ENCODE results near the gene ZNF883. TPM values are rescaled to one million over a fixed set of nuclear protein-coding genes. Genes with fewer than 3 reads are reported as not detected.

The ZNF883 gene
- total and polyA plus RNA-seq, 2 of the 8 experiments (the other 6 are each of a cell fraction or from before 2014, with no cell fraction given) = 6.1 to 20.2 TPM

GRCh38 chr9:113056191-113057106 is 44.5 kb upstream of the ZNF883 start, which contains the start of gene ZFP37:
Gene ZFP37 (minus strand): TSS chr9:113056724. CDS start chr9:113056688, 36 bp downstream.
- H2BK20ac ChIP-seq (ENCODE audit: low read length) = 0 out of 2 replicates have a peak within 1 kb of the TSS, but pooled peaks have one; percentile 32
- peaks cover 10% of the 10 kb centered on the region for H3K23me2 ChIP-seq (ENCODE audit: low read depth, low read length)
- no peak within 1 kb of the TSS for H3K23ac ChIP-seq (ENCODE audit: insufficient read length)
- peak within 1 kb of the TSS; percentile 92 to 99 (median 96) for H3K4me3 ChIP-seq (ENCODE audit: extremely low read depth in 1 of 4, insufficient read depth in 2 of 4, low read depth in 3 of 4, low read length in 4 of 4)
- no peak within 1 kb of the TSS for H2AK5ac ChIP-seq (ENCODE audit: low read depth, low read length)
- peaks cover 23 to 33% (median 31%) of the 10 kb centered on the region in 4 experiments for H3K27me3 ChIP-seq (replicated peaks in 1 of 4; ENCODE audit: control insufficient read depth in 3 of 4, extremely low read depth in 1 of 4, insufficient read depth in 3 of 4, low read length in 3 of 4)
- peaks cover 9 to 25% of the 10 kb centered on the region in 2 experiments; a peak in 3 of 4 replicates for H3K9me3 ChIP-seq (ENCODE audit: insufficient read depth in 2 of 2, low read depth in 1 of 2, low read length in 1 of 2)
- H3K14ac ChIP-seq (ENCODE audit: insufficient read length) = no peak within 1 kb of the TSS
- H3K56ac ChIP-seq (replicated peaks; ENCODE audit: insufficient read length, low read depth, low read length) = no peak within 1 kb of the TSS
- peak within 1 kb of the TSS; percentile 27 for H4K5ac ChIP-seq (ENCODE audit: insufficient read length, low read depth, low read length)
- H2BK120ac ChIP-seq (replicated peaks; ENCODE audit: low read depth, low read length) = no peak within 1 kb of the TSS
- H3K4me1 ChIP-seq (replicated peaks in 1 of 4; ENCODE audit: control insufficient read depth in 3 of 4, insufficient read depth in 4 of 4, low read length in 3 of 4) = no peaks in the 10 kb centered on the region; a peak in 2 of 7 replicates
- peak within 1 kb of the TSS; percentile 96; the same call in 1 of the 2 replicates for H4K8ac ChIP-seq (ENCODE audit: extremely low read depth, insufficient read depth, low read length)
- peaks cover 0 to 3% (median 0%) of the 10 kb centered on the region in 4 experiments; a peak in 1 of 8 replicates for H3K36me3 ChIP-seq (ENCODE audit: control insufficient read depth in 2 of 4, insufficient read depth in 4 of 4, low read length in 3 of 4)
- peak within 1 kb of the TSS; percentile 74 to 99 for H3K4me2 ChIP-seq (ENCODE audit: insufficient read depth in 1 of 2, low read depth in 2 of 2, low read length in 2 of 2)
- POLR2A ChIA-PET (ENCODE audit: partially characterized antibody) = no interaction called here
- no peaks in the 10 kb centered on the region for H3K79me2 ChIP-seq (ENCODE audit: control insufficient read depth in 1 of 2, insufficient read depth in 2 of 2, low read length in 2 of 2)
- H3K18ac ChIP-seq (ENCODE audit: extremely low read depth, low read length) = peak within 1 kb of the TSS; percentile 88
- H2BK12ac ChIP-seq (ENCODE audit: low read depth, low read length) = no peak within 1 kb of the TSS
- H2BK15ac ChIP-seq (ENCODE audit: low read length) = peak within 1 kb of the TSS; percentile 61; the same call in 1 of the 2 replicates
- CTCF ChIA-PET (ENCODE audit: partially characterized antibody) = interaction anchor here (0.6 kb wide), 1 partner anchor 46 kb away, joined by 3 read pairs; no protein-coding TSS in a partner anchor
- no peaks in the 10 kb centered on the region for H3K79me1 ChIP-seq (ENCODE audit: low read depth, low read length)
- no peak within 1 kb of the TSS for H2BK5ac ChIP-seq (ENCODE audit: low read depth, low read length)
- peak; percentile 70 for FAIRE-seq
- H4K91ac ChIP-seq (replicated peaks; ENCODE audit: insufficient read length, low read length) = peak within 1 kb of the TSS; percentile 27
- peak; percentile 76 to 92 for DNase-seq (ENCODE audit: low read depth in 1 of 2, low spot score in 2 of 2)
- no peak within 1 kb of the TSS for H3K27ac ChIP-seq (ENCODE audit: low read depth, low read length)
- peak within 1 kb of the TSS; percentile 97 for H2AFZ ChIP-seq (ENCODE audit: low read length)
- peak within 1 kb of the TSS; percentile 71 to 88 (median 78) for H3K9ac ChIP-seq (replicated peaks in 1 of 4; ENCODE audit: extremely low read depth in 1 of 4, low read depth in 3 of 4, low read length in 3 of 4)
- WGBS, 2 experiments (ENCODE audit: extremely low coverage in 1 of 2, insufficient coverage in 1 of 2, insufficient read length in 1 of 2, insufficient replicate concordance in 2 of 2, low coverage in 1 of 2, low lambda C conversion rate in 2 of 2, missing lambda C conversion rate in 1 of 2) = 10% methylated on average over 62 of the region's 62 CpGs; no CpG with 5 or more reads in 1 of the 2 experiments
- no peak within 1 kb of the TSS for H3K4ac ChIP-seq (replicated peaks; ENCODE audit: insufficient read length, low read depth, low read length)
- peaks cover 0 to 2% of the 10 kb centered on the region in 2 experiments for H4K20me1 ChIP-seq (replicated peaks in 1 of 2; ENCODE audit: control insufficient read depth in 1 of 2, insufficient read depth in 2 of 2, low read length in 2 of 2)
- peak; percentile 100 for TF ChIP-seq YY1 (IDR thresholded peaks at IDR 0.05; ENCODE audit: low read depth, low read length)
- 0 out of 2 replicates have a peak, but pooled peaks have one; percentile 37 for TF ChIP-seq POLR2AphosphoS5 (IDR thresholded peaks at IDR 0.05; ENCODE audit: low read depth, low read length)
- peak; percentile 73 for TF ChIP-seq SIX5 (IDR thresholded peaks at IDR 0.05; ENCODE audit: low read depth, low read length)
- 0 out of 2 replicates have a peak, but pooled peaks have one; percentile 23 for TF ChIP-seq E2F6 (IDR thresholded peaks at IDR 0.05)
- peak; percentile 75; the same call in 1 of the 2 replicates for TF ChIP-seq CREB1 (IDR thresholded peaks at IDR 0.05)
- TF ChIP-seq SRF (IDR thresholded peaks at IDR 0.05; ENCODE audit: low read depth, low read length) = no peak
- peak; percentile 100 for TF ChIP-seq KDM4A (IDR thresholded peaks at IDR 0.05; ENCODE audit: low read depth, low read length, severe bottlenecking)
- peak; percentile 50; the same call in 1 of the 2 replicates for TF ChIP-seq RBBP5 (IDR thresholded peaks at IDR 0.05; ENCODE audit: borderline replicate concordance, low read depth, low read length)
- no peak for TF ChIP-seq EGR1 (IDR thresholded peaks at IDR 0.05; ENCODE audit: borderline replicate concordance, low read depth, low read length)
- peak in 1 of 2 experiments; percentile 70; a peak in 2 of 3 replicates for TF ChIP-seq POLR2A (IDR thresholded peaks at IDR 0.05; ENCODE audit: control extremely low read depth in 1 of 2, low read depth in 2 of 2, low read length in 2 of 2)
- peak; percentile 76 for TF ChIP-seq TAF1 (IDR thresholded peaks at IDR 0.05; ENCODE audit: low read depth, low read length)
